HG03342 (cell line): ENCODE results near the gene AGGF1.
"Not testable (repeated sequence)": the region's sequence is repeated elsewhere in the genome, so short reads cannot be mapped to it uniquely, and the experiment has no call there.

Source experiments
- ATAC-seq: cut with Tn5 transposase; IDR thresholded peaks from one replicate; pipeline ENCODE4 v1.9.1; 2021; ENCODE audit warnings: mild to moderate bottlenecking, moderate library complexity; ENCODE audit not compliant: unreplicated experiment

AGGF1 gene

GRCh38 chr5:77086689-77087483, 56.7 kb downstream of the AGGF1 start, which contains the start of gene ZBED3:
Gene ZBED3 (minus strand): TSS chr5:77087285. CDS start chr5:77077878, 9,407 bp downstream.
- peak; percentile 60 for ATAC-seq

GRCh38 chr5:77087484-77088261, 57.5 kb downstream of the AGGF1 start:
- ATAC-seq = no peak

- ATAC-seq = no peak
Observed at GRCh38 chr5:77095189-77095588, 65.0 kb downstream of the AGGF1 start.

GRCh38 chr5:77101298-77101697, 71.1 kb downstream of the AGGF1 start:
- ATAC-seq = no peak

GRCh38 chr5:77102549-77102948, 72.3 kb downstream of the AGGF1 start:
- no peak for ATAC-seq

GRCh38 chr5:77103457-77103856, 73.3 kb downstream of the AGGF1 start:
- no peak for ATAC-seq

- no peak for ATAC-seq
Observed at GRCh38 chr5:77104813-77105212, 74.6 kb downstream of the AGGF1 start.

- ATAC-seq = not testable (repeated sequence)
Observed at GRCh38 chr5:77107035-77107434, 76.8 kb downstream of the AGGF1 start.
